ENCODE data around the gene DUS4L.
"Not testable (repeated sequence)": the region's sequence is repeated elsewhere in the genome, so short reads cannot be mapped to it uniquely, and the experiment has no call there.

The DUS4L gene

GRCh38 chr7:107563775-107564552, at the start of gene DUS4L, which contains the start of gene COG5:
Gene DUS4L (plus strand): TSS chr7:107563971. CDS start chr7:107567071, 3,100 bp downstream.
Gene COG5 (minus strand): TSS chr7:107563920. CDS start chr7:107563896, 24 bp downstream.
- peak; percentile 77 for DNase-seq (ENCODE audit: low spot score)

GRCh38 chr7:107526672-107527071, 37.1 kb upstream of the DUS4L start:
- DNase-seq (ENCODE audit: low spot score) = no peak

GRCh38 chr7:107527196-107527595, 36.6 kb upstream of the DUS4L start:
- no peak for DNase-seq (ENCODE audit: low spot score)

DNA sequence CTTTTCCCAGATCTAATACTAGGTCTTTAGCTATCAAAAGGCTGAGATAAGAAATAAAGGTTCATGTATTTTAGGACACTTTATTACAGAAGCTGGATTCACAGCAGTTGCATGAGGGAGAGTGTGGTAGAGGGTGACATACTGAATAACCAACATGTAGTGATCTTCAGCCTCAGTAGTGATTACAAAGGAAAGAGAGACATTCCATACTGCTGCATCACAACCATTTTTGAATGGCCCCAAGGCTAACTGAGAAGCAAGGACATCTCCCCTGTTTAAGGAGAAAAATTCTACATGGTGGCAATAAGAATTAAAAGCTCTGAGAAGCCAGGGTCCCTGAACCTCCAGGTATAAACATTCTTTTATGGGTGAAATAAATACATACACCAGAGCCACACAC, 35.3 kb upstream of the DUS4L start:
- DNase-seq (ENCODE audit: low spot score) = no peak

DNA sequence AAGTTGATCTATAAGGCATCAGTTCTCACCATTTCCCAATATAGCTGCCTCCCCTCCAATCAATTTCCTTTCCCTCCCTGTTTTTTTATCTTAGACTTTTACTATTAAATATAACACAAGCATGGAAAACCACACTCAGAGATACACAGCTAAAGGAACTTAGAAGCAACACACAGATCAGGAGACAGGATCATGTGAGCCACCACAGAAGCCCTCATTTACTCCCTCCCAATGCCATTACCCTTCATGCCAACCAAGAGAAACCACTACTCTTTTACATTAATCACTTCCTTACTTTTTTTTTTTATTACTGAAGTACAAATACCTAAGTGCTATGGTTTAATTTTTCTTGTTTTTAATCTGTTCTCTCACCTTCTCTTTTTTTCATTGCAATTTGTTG, 33.0 kb upstream of the DUS4L start:
- DNase-seq (ENCODE audit: low spot score) = no peak

- no peak for DNase-seq (ENCODE audit: low spot score)
These were observed 29.6 kb upstream of the DUS4L start for GRCh38 chr7:107534139-107534538.

GRCh38 chr7:107537228-107537627, 26.5 kb upstream of the DUS4L start:
- not testable (repeated sequence) for DNase-seq (ENCODE audit: low spot score)

DNA sequence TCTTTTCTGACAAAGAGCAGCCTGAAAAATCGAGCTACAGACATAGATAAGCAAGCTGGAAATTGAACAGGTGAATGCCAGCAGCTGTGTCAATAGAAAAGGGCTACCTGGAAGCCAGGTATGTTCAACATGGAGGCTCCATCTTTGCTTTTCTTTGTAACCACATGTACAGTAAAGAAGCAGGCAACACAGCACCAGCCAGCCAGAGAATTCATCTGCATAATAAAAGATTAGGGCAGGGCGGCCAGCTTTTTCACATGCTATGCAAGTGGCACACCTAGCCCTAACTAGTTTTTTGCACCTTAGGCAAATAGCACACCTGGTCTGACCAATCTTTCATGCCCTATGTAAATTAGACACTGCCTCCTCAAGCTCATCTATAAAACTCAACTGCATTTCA, 25.8 kb upstream of the DUS4L start:
- DNase-seq (ENCODE audit: low spot score) = no peak

DNA sequence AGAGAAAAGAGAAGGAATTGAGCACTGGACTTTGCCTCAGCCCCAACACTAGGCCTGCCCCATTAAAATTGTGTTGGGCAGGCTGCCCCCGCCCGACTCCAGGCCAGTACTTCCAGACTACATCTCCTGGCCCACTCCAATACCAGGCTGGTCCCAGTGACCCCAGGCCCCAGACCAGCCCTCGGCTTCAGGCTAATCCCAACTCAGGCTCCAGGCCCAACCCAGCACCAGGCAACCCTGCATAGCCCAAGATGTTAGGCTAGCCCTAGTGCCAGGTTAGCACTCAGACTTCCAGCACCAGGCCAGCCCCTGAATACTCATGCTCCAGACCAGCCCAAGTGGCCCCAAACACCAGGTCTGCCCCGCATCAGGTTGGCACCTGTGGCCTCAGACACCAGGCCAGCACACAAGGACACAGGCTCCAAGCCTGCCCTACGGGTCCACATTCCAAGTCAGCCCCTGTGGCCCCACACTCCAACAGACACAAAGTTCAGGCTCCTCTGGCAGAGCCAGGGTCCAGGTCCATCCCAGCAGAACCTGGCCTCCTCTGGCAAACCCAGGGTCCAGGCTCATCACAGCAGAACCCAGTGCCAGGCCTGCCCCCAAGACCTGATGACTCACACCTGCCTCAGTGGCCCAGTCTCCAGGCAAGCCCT, 20.3 kb upstream of the DUS4L start:
- no peak for DNase-seq (ENCODE audit: low spot score)

DNA sequence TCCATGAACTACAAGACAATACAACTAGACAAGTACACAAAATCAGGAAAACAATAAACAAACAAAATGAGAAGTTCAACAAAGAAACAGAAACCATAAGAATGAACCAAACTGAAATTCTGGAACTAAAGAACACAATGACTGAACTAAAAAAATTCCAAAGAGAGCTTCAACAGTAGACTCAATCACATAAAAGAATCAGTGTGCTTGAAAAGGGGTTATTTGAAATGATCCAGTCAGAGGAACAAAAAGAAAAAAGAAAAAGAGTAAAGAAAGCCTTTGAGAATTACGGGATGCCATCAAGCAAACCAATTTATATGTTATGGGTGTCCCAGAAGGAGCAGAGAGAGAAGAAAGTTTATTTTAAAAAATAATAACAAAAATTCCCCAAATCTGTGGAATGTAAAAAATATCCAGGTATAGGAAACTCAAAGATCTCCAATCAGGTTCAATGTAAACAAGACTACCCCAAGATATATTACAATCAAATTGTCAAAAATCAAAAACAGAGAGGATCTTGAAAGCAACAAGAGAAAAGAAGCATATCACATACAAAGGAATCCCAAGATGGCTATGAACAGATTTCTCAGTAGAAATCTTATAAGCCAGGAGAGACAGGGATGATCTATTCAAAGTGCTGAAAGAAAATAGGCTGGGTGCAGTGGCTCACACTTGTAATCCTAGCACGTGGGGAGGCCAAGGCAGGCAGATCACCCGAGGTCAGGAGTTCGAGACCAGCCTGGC, 18.8 kb upstream of the DUS4L start:
- no peak for DNase-seq (ENCODE audit: low spot score)

- DNase-seq (ENCODE audit: low spot score) = no peak
These were observed 11.8 kb upstream of the DUS4L start for GRCh38 chr7:107551936-107552335.

DNA sequence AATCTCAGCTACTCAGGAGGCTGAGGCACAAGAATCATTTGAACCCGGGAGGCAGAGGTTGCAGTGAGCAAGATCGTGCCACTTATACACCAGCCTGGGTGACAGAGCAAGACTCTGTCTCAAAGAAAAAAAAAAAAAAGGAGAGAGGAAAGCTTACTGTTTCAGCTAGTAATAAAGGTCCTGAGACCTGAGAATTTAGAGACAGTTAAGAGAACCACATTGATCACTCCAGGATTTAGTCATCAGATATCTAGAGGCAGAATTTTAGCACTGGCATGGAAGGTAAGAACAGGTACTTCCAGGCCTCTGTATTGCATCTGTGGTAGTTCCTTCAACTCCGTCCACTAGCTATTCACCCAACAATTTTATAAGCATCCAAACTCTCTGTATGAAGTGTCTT, 7.9 kb upstream of the DUS4L start:
- DNase-seq (ENCODE audit: low spot score) = peak; percentile 39

DNA sequence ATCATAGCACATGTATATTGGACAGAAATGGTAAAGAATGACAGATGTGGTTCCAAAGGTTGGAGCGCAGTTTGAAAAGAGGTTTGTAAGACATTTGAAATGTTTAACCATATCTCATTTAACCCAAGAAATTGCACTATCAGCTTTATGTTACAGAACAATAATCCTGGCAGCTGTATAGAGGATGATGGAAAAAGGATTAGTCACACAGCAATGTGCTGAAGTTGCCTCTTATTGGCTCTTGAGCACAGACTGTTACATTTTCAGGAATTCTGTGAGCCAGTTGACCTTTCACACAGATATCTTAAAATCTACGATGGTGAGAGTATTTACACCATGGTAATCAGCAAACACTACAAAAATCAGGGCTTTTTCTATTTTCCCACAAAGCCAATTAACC, 3.9 kb upstream of the DUS4L start:
- no peak for DNase-seq (ENCODE audit: low spot score)

- DNase-seq (ENCODE audit: low spot score) = peak; percentile 28
These were observed 2.8 kb upstream of the DUS4L start for GRCh38 chr7:107560898-107561516.

GRCh38 chr7:107563081-107563774, 543 bp upstream of the DUS4L start:
- peak; percentile 23 for DNase-seq (ENCODE audit: low spot score)

- no peak for DNase-seq (ENCODE audit: low spot score)
These were observed 955 bp downstream of the DUS4L start for GRCh38 chr7:107564553-107565298.

DNA sequence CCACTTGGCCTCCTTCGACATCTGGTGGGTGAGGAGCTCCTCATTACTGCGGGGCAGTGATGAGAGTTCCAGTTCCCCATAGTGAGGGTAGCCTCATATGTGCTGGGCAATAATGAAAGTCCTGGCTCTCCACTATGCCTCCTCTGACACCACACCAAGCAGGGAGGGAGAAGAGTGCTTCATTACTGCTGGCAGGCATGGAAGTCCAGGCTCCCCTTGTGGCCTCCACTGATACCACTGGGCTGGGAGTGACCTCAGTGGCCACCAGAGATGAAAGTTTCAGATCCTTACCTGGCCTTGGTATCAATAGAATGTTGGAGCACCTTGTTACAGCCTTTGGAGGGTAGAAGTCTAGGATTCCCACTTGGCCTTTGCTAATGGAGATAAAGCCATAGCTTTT, 6.5 kb downstream of the DUS4L start:
- DNase-seq (ENCODE audit: low spot score) = no peak

DNA sequence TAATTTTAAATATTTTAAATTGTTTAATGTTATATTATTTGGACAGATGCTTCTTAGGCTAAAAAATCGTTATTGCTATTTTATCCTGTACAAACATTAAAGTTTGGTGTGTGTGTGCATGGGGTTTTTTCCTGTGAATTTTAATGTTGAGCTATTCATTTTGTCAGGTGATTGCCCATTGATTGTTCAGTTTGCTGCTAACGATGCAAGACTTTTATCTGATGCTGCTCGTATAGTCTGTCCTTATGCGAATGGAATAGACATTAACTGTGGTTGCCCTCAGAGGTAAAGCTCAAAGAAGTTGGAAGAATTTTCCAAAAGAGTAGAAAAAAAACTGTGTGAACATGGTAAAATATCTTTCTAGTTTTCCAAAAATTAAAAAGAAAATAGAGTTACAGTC, 9.8 kb downstream of the DUS4L start:
- no peak for DNase-seq (ENCODE audit: low spot score)

DNA sequence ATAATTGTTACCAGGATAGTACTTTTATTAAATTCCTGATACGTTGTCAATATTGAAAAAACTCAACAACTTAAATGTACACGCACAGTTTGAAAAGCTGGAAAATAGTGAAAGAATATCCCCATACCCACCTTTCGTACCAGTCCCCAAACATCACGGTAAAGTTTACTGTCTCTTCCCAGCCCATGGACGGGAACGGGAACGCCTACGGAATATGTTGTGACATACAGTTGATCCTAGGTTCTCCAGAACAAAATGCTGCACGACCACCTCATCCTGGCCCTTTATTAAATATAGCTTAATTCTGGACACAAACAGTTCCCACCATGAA, 15.7 kb downstream of the DUS4L start:
- DNase-seq (ENCODE audit: low spot score) = no peak

GRCh38 chr7:107579885-107580715, 16.3 kb downstream of the DUS4L start, which contains the start of gene BCAP29:
Gene BCAP29 (plus strand): TSS chr7:107580246. CDS start chr7:107580773, 527 bp downstream.
- peak; percentile 66 for DNase-seq (ENCODE audit: low spot score)
